GM18507 (cell line): ENCODE measurements around the gene ELMO1.

Source experiments
- DNase-seq: peaks from one replicate; pipeline ENCODE4 v3.0.0; 2011; ENCODE audit warnings: low read depth; ENCODE audit not compliant: insufficient read length; ENCODE audit errors: extremely low spot score
- FAIRE-seq: peaks from 2 replicates; lab custom pipeline; 2011; peaks lifted over from hg19 to GRCh38; lab: Jason Lieb, UNC

Gene ELMO1

GRCh38 chr7:37068038-37068437 lies 380.6 kb downstream of the ELMO1 start:
- DNase-seq = no peak
- no peak for FAIRE-seq

- no peak for FAIRE-seq
Measured at GRCh38 chr7:37065779-37066271, 382.8 kb downstream of the ELMO1 start.

GRCh38 chr7:37062560-37062859 lies 386.2 kb downstream of the ELMO1 start:
- no peak for DNase-seq
- no peak for FAIRE-seq

More at GRCh38 chr7:37065779-37066271, 382.8 kb downstream of the ELMO1 start:
- DNase-seq = no peak

- DNase-seq = no peak
Measured at GRCh38 chr7:37061849-37062559, 386.7 kb downstream of the ELMO1 start.

GRCh38 chr7:37056234-37056912 lies 392.3 kb downstream of the ELMO1 start:
- DNase-seq (no peak), FAIRE-seq (no peak)

More at GRCh38 chr7:37061849-37062559, 386.7 kb downstream of the ELMO1 start:
- FAIRE-seq = peak; percentile 5

GRCh38 chr7:37054624-37055241 lies 393.9 kb downstream of the ELMO1 start:
- DNase-seq (no peak), FAIRE-seq (no peak)

- FAIRE-seq = no peak
- no peak for DNase-seq
Measured at GRCh38 chr7:37052705-37053104, 396.0 kb downstream of the ELMO1 start.

GRCh38 chr7:37050801-37051200 lies 397.9 kb downstream of the ELMO1 start:
- DNase-seq (no peak), FAIRE-seq (no peak)

- DNase-seq (no peak), FAIRE-seq (no peak)
Measured at GRCh38 chr7:37048674-37049073, 400.0 kb downstream of the ELMO1 start.

GRCh38 chr7:37047260-37047659 lies 401.4 kb downstream of the ELMO1 start:
- FAIRE-seq = no peak
- no peak for DNase-seq

GRCh38 chr7:37046531-37047079 lies 402.1 kb downstream of the ELMO1 start:
- DNase-seq = no peak
- no peak for FAIRE-seq

GRCh38 chr7:37045681-37046179 lies 402.9 kb downstream of the ELMO1 start:
- FAIRE-seq = no peak
- DNase-seq = no peak

- FAIRE-seq = no peak
- no peak for DNase-seq
Measured at GRCh38 chr7:37041461-37041860, 407.2 kb downstream of the ELMO1 start.

- DNase-seq (no peak), FAIRE-seq (no peak)
Measured at GRCh38 chr7:37040330-37040729, 408.3 kb downstream of the ELMO1 start.

- DNase-seq (no peak), FAIRE-seq (no peak)
Measured at GRCh38 chr7:37039131-37039749, 409.4 kb downstream of the ELMO1 start.

GRCh38 chr7:37038706-37039105 lies 410.0 kb downstream of the ELMO1 start:
- FAIRE-seq = no peak
- no peak for DNase-seq

GRCh38 chr7:37037286-37037685 lies 411.4 kb downstream of the ELMO1 start:
- FAIRE-seq = no peak
- DNase-seq = no peak

GRCh38 chr7:37035631-37036030 lies 413.0 kb downstream of the ELMO1 start:
- FAIRE-seq (no peak), DNase-seq (no peak)

- no peak for FAIRE-seq
Measured at GRCh38 chr7:37033141-37033540, 415.5 kb downstream of the ELMO1 start.

GRCh38 chr7:37032258-37032601 lies 416.4 kb downstream of the ELMO1 start:
- FAIRE-seq (no peak), DNase-seq (no peak)

More at GRCh38 chr7:37033141-37033540, 415.5 kb downstream of the ELMO1 start:
- DNase-seq = no peak
